ENCODE results near the gene LONP1. TPM values are rescaled to one million over a fixed set of nuclear protein-coding genes. Genes with fewer than 3 reads are reported as not detected.

The LONP1 gene
- total RNA-seq, 5 donors from 2014 or later (not counting 1 experiment from before 2014, with no cell fraction given), result 70.0 to 83.9 (median 81.8) TPM

- H3K36me3 ChIP-seq (ENCODE audit: control insufficient read depth in 2 of 2, extremely low read depth in 1 of 2, insufficient read depth in 1 of 2, low read length in 1 of 2), result peaks cover 18 to 62% of the 10 kb centered on the region in 2 donors
- H3K27ac ChIP-seq (ENCODE audit: low read length), result no peak overlapping the region
- H3K4me1 Mint-ChIP-seq, result peaks cover 36 to 56% (median 43%) of the 10 kb centered on the region in 3 donors
- no peak overlapping the region for H3K4me3 Mint-ChIP-seq
- no peak overlapping the region for H3K4me3 ChIP-seq (ENCODE audit: control insufficient read depth in 1 of 2, extremely low read depth in 1 of 2, low read length in 1 of 2)
- H3K27me3 Mint-ChIP-seq, result no peaks in the 10 kb centered on the region
- H3K4me1 ChIP-seq (ENCODE audit: control insufficient read depth in 1 of 2, extremely low read depth in 1 of 2, insufficient read depth in 2 of 2, low read length in 2 of 2), result peaks cover 0 to 8% of the 10 kb centered on the region in 2 experiments
- WGBS (ENCODE audit: insufficient coverage), result 80% methylated on average over 1 of the region's 2 CpGs
- ChIA-PET POLR2A (no interaction called here), CTCF (no interaction called here)
- DNase-seq, result no peak
- H3K27me3 ChIP-seq (replicated peaks in 1 of 2; ENCODE audit: control insufficient read depth in 2 of 2, extremely low read depth in 1 of 2, insufficient read depth in 2 of 2, low read length in 1 of 2), result no peaks in the 10 kb centered on the region
- peaks cover 45% of the 10 kb centered on the region for H3K36me3 Mint-ChIP-seq
- no peaks in the 10 kb centered on the region for H3K9me3 ChIP-seq
- no peaks in the 10 kb centered on the region for H3K9me3 Mint-ChIP-seq
- H3K27ac Mint-ChIP-seq, result no peak overlapping the region
- ATAC-seq (replicated peaks in 1 of 4), result no peak
Measured at GRCh38 chr19:5642204-5642603, 77.7 kb downstream of the LONP1 start.

Other genes starting within 250 kb of the LONP1 start
- gene TINCR, start 152.2 kb downstream of the LONP1 start, total RNA-seq, result 1 to 10 TPM in 4 of 5 donors, under 1 TPM in 1; 0.66 to 2.7 (median 1.9) TPM
- 100 to 1,000 TPM; 222 to 253 (median 237) TPM for gene SAFB2, start 97.4 kb downstream of the LONP1 start, total RNA-seq
- 100 to 1,000 TPM; 164 to 203 (median 195) TPM for gene SAFB, start 97.1 kb downstream of the LONP1 start, total RNA-seq
- 10 to 100 TPM; 29.3 to 64.5 (median 57.0) TPM for gene MICOS13, start 39.6 kb downstream of the LONP1 start, total RNA-seq
- gene HSD11B1L, start 39.1 kb downstream of the LONP1 start, total RNA-seq, result 1 to 10 TPM; 3.2 to 6.1 (median 4.4) TPM
- gene RPL36, start 29.9 kb downstream of the LONP1 start, total RNA-seq, result 1,000 to 10,000 TPM; 1,208 to 1,613 (median 1,528) TPM
- not detected for gene CATSPERD, start 491 bp upstream of the LONP1 start, total RNA-seq
- gene PRR22, start 64.6 kb upstream of the LONP1 start, total RNA-seq, result 1 to 10 TPM; 4.7 to 6.0 (median 5.5) TPM
- 100 to 1,000 TPM in 2 of 5 donors, 10 to 100 TPM in 3; 69.9 to 153 (median 98.3) TPM for gene DUS3L, start 71.0 kb upstream of the LONP1 start, total RNA-seq
- gene NRTN, start 84.9 kb upstream of the LONP1 start, total RNA-seq, result 1 to 10 TPM in 2 of 5 donors, under 1 TPM in 1, not detected in 2; 0.59 to 2.0 (median 1.6) TPM
- under 1 TPM in 3 of 5 donors, not detected in 2; 0.15 to 0.79 (median 0.35) TPM for gene FUT6, start 119.6 kb upstream of the LONP1 start, total RNA-seq
- gene FUT3, start 131.3 kb upstream of the LONP1 start, total RNA-seq, result under 1 TPM in 4 of 5 donors, not detected in 1; 0.13 to 0.50 (median 0.18) TPM
- gene FUT5, start 150.4 kb upstream of the LONP1 start, total RNA-seq, result 1 to 10 TPM in 2 of 5 donors, under 1 TPM in 3; 0.23 to 2.5 (median 0.67) TPM
- 100 to 1,000 TPM; 106 to 198 (median 185) TPM for gene NDUFA11, start 183.6 kb upstream of the LONP1 start, total RNA-seq
- gene VMAC, start 184.7 kb upstream of the LONP1 start, total RNA-seq, result 10 to 100 TPM; 23.8 to 35.9 (median 30.9) TPM
- 10 to 100 TPM; 43.3 to 74.8 (median 69.8) TPM for gene CAPS, start 194.1 kb upstream of the LONP1 start, total RNA-seq

Data from T-cell (primary cell).